Activated CD8-positive, alpha-beta memory T cell treated with anti-CD3 and anti-CD28 coated beads for 36 hours (primary cell): ENCODE measurements around the gene CHSY1. TPM values are rescaled to one million over a fixed set of nuclear protein-coding genes. Genes with fewer than 3 reads are reported as not detected.

Experiments used
- CTCF ChIA-PET: fragments of 350-600 bp; sonication (Branson Sonifier 250); formaldehyde crosslinking; loops from one replicate; lab custom pipeline; 2021; ENCODE audit warnings: antibody characterized with exemption; lab: Charles Lee
- POLR2A ChIA-PET: fragments of 350-600 bp; sonication (Branson Sonifier 250); formaldehyde crosslinking; loops from one replicate; lab custom pipeline; 2021; ENCODE audit warnings: antibody characterized with exemption; lab: Charles Lee
- total RNA-seq, 2 experiments: library from RNA; stranded (reverse); gene quantifications; one replicate each; pipeline ENCODE4 v1.2.3, GENCODE V29; 2021

Gene CHSY1
- total RNA-seq, 2 experiments from 2014 or later: 52.0 to 52.2 TPM

DNA sequence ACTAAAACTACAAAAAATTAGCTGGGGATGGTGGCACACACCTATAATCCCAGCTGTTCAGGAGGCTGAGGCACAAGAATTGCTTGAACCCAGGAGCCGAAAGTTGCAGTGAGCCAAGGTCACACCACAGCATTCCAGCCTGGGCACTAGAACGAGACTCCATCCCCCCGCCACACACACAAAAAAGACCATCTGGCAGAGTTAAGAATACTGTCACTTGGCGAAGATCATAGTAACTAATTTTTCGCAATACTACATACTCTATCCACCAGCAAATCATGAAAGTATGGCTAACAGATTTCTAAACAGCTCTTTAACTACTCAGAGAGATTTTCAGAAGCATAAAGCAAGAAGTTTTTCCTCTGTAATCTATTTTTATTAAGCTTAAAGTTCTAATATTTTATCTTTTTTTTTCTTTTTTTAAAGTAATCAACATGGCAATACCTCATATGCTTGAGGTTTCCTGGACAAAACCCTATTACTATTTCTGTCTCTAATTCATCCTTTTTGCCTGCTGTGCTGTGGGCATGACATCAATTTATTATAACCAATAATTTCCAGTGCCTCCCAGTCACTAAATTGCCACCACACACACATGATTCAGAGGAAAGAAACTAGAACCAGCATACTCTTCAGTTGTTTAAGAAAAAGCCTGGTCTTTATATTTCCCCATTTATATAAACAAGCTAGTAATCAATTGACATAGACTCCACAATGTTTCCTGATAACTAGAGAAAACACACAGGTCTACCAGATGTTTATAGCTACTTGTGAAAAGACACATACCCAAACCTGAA, 46.9 kb downstream of the CHSY1 start:
- CTCF ChIA-PET: interaction anchor here (0.9 to 2.7 kb wide), 7 partner anchors 37 to 117 kb away, joined by 3 to 20 read pairs (median 4); no protein-coding TSS in a partner anchor

DNA sequence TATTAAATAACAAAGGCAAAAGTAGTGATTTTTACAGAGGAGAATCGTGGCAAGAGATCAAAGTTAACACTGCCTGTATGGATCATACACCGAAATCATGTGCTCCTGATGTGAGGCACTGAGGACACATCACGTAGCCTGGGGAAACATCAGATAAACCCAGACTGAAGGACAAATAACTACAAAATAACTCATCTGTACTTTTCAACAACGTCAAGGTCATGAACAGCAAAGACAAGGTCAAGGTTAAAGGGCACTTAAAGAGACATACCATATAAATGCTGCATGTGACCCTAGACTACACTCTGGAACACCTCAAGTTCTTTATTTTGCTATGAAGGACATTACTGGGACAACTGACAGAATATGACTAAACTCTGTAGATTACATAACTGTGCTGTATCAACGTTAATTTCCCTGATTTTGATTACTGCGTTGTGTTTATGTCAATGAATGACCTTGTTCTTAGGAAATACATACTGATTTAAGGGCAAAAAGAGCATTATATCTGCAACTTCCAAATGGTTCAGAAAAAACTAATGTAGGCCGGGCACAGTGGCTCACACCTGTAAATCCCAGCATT, 48.1 kb downstream of the CHSY1 start:
- CTCF ChIA-PET: interaction anchor here (1.5 to 2.1 kb wide), 3 partner anchors 47 to 116 kb away, joined by 4 to 8 read pairs (median 4); no protein-coding TSS in a partner anchor
- POLR2A ChIA-PET: no interaction called here

More for the DNA sequence above, 46.9 kb downstream of the CHSY1 start:
- POLR2A ChIA-PET: interaction anchor here (0.6 to 1.7 kb wide), 7 partner anchors 16 to 603 kb away, joined by 3 to 13 read pairs (median 7); partner anchors contain the start of genes ASB7, CHSY1 and LINS1

DNA sequence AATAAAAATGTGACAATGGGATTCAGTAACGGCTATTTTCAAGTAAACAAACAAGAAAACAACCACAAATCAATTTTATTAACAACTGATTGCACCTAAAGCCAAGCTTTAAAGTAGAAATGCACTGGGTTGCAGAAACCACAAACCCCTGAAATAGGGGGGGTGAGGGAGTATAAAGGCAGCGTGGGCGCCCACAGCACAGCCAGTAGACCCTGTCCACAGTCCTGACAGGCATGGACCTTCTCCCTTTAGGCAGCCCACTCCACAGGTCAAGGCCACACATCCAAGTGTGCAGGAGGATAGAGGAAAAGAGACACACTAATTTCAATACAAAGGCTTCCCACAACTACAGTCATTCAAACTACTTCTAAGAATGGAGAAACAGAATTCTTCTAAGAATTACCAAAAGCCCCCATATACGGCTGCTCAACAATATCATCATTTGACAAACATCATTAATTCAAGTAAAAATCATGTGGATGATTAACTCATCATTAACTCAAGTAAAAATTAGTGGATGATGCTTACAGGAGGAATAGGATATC, 48.7 kb downstream of the CHSY1 start:
- POLR2A ChIA-PET: interaction anchor here (1.6 kb wide), 1 partner anchor 41 kb away, joined by 7 read pairs; no protein-coding TSS in a partner anchor
- CTCF ChIA-PET: no interaction called here

DNA sequence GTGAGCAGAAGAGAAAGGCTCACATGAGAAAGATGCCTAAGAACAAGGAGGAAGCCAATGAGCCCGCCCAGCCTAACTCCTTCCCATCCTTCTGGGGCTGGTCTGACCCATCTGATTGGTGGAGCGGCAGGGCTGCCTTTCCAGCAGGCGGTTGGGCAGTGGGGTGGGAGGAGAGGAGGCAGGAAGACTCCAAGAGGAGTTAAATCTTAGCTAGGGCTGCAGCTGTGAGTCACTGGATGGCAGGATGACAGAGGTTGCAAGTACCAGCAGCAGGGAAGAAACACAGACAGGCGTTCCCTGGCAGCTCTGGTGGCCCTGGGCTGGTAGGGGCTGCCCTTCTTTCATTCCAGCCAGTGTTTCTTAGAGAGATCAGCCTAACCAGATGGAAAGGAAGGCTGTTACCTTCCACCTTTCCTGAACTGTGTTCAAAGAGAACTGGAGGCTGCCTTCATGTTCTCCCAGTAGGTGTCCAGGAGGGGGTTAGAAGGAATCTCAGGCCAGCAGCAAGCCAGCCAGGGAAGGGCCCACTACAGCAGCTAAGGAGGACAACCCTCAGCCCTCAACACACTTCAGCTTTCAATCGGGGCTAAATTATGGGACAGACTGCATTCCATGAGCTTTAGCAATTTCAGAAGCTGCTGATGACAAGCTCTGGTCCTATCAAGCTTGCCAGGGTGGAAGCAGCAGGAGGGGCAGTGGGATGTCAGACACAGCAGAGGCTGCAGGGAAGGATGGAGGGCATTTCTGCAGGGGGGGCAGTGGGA, 50.3 kb downstream of the CHSY1 start:
- POLR2A ChIA-PET: interaction anchor here (1.6 to 1.7 kb wide), 2 partner anchors 43 to 51 kb away, joined by 6 to 7 read pairs; partner anchors contain the start of gene CHSY1
- CTCF ChIA-PET: interaction anchor here (1.0 kb wide), 1 partner anchor 51 kb away, joined by 4 read pairs; no protein-coding TSS in a partner anchor

DNA sequence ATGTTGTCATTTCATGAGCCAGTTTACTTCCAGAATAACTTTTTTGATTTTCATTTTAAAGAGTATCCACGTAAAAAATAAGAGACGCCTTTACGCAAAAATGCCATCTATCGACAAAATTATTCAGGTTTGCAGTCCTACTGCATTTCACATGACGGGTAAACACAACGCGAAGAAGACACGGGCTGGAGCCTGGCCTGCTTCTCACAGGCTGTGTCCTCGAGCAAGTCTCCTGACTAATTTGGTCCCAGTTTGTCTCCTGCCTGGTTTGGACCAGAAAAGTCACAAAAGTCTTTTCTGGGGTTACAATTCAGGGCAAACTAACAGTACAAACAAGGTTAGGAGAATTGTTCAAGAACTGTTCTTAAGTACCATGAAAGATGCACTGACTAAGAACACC, 51.7 kb downstream of the CHSY1 start:
- CTCF ChIA-PET: no interaction called here
- POLR2A ChIA-PET: no interaction called here

DNA sequence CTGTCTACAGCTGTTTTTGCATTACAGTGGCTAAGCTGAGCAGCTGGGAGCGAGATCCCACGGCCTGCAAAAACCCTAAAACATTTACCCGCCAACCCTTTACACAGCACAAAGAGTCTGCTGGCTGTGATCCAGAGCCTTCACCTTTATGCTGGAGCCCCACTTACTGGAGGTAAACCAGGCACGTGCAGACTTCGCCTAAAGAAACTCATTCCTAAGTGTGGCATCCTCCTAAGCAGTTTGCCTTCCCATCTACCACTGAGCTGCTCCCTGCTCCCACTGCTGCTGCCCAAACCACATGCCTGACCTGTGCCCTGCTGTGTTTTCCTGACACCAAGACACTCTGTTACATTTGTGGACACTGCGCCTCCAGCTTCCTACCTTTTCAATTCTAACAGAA, 53.0 kb downstream of the CHSY1 start:
- POLR2A ChIA-PET: no interaction called here
- CTCF ChIA-PET: interaction anchor here (1.4 kb wide), 1 partner anchor 43 kb away, joined by 4 read pairs; no protein-coding TSS in a partner anchor

DNA sequence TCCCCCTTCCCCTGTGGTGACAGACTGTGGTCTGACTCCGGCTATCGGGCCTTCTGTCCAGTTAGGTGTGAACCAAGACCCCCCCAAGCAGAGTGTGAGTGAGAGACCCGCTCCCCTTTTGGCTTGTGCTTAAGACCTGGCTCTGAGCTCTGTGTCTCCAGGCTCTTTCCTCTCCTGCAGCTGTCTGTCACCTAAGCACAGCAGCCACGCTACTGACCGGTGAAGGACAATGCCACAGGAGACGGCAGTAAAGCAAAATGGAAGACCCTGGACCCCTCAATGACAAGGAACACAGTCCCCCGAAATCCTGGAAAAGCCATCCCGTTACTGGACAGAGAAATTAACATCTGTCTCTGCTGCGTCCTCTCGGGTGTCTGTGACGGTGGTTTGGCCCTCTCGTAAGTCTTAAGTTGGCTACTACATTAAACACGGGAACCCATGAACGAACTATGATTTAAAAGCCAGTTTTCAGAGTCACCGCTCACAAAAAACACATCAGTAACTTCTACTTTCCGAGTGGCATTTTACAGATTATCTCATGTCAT, 53.7 kb downstream of the CHSY1 start:
- ChIA-PET CTCF (interaction anchor here (1.4 kb wide), 1 partner anchor 44 kb away, joined by 4 read pairs; no protein-coding TSS in a partner anchor), POLR2A (no interaction called here)

DNA sequence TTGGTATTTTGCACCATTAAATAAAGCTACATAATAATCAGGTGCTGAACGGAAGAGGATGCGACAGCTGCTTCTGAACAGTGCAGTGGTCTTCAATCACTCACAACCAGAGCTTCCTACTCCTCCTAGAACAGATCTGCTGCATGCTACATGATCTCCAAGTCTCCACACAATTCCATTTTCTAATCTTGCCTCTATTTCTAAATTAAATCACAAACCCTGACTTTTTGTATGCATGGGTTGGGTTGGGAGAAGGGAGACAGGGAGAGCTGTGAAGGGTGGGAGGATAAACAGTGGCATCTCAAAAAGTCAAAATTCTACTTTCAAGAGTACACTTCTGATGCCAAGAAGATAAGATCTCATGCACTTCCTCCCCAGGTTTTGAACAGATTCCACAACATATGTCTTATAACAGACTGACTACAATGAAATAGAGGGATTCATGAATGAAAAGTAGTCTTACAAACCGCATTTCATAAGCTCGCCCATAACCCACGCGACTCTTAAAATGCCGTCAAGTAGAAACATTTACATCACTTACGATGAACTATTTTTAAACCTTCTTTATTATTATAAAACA, 57.2 kb downstream of the CHSY1 start:
- CTCF ChIA-PET: no interaction called here
- POLR2A ChIA-PET: interaction anchor here (0.5 kb wide), 1 partner anchor 57 kb away, joined by 6 read pairs; the partner anchor contains the start of gene CHSY1

DNA sequence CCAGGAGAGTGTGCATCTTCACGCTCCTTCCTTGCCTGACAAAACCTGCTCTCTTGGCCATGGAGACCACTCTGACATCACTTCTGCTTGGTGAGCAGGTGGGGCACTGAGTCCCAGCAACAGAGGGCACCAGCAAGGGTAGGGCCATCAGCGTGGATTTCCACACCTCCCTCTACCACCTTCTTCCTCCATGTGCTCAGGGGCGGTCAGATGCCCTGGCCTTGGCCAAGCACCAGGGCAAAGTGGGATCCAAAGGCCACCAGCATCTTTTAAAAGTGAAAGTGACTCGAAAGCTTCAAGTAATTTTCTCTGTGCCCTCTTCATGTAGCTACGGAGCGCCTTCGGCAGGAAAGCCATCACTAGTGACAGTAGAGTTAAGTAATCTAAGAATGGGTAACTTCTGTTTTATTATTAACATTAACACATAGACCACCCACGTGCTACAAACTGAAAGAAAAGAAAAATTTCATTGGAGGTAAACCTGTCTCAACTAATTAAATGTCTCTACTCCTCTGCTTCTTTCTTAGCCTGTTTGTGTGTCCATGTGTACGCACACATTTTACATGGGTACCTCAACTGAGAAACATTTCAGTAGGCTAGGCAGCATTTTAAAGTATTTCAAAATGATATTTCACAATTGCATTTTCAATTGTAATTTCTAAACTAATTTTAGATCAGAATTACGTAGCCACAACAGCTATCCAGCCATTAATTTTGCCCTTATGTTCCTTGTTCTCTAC, 57.9 kb downstream of the CHSY1 start:
- POLR2A ChIA-PET: interaction anchor here (0.5 kb wide), 1 partner anchor 58 kb away, joined by 6 read pairs; the partner anchor contains the start of gene CHSY1
- CTCF ChIA-PET: no interaction called here

DNA sequence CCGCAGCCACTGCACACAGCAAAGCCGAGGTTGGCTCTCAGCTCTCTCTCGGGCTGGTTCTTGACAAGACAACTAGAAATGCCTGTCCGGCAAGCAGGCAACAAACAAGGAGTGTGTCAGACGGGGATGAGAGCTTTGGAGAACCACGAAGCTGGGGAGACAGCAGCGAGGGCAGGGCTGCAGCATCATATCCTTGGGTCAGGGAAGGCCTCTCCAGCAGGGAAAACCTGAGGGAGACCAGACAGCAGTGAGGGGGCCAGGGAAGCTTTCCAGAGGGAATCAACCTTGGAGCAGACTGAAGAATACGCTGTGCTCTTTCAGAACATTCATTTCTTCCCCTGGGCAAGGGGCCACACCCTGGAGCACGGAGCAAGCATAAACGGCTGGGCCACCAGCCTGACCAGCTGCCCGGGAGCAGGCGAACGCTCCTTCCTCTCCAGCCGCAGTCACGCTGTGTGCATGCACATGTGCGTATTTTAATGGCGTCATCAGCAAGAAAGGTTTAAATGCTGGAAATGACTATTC, 58.7 kb downstream of the CHSY1 start:
- ChIA-PET CTCF (interaction anchor here (1.5 kb wide), 1 partner anchor 59 kb away, joined by 4 read pairs; the partner anchor contains the start of gene CHSY1), POLR2A (no interaction called here)

DNA sequence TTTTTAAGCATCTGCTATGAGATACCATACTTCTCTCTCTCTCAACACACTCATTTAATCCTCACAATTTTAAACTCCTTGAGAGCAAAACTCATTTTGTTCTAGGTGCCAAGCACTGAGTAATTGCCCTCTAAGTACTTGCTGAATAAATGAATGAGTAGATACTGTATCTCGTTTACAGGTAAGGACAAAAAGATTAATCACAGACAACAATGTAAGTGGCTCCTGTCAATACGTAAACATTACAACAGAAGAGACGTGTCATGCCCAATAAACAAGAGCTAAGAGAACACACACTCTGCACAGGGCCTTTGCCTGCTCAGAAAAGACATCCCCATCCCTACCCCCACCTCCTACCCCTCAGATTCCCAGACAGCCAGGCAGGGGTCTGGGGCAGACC, 59.8 kb downstream of the CHSY1 start:
- CTCF ChIA-PET: interaction anchor here (0.7 to 1.5 kb wide), 2 partner anchors 60 to 416 kb away, joined by 3 to 4 read pairs; partner anchors contain the start of gene CHSY1
- POLR2A ChIA-PET: interaction anchor here (0.8 kb wide), 1 partner anchor 47 kb away, joined by 3 read pairs; no protein-coding TSS in a partner anchor

DNA sequence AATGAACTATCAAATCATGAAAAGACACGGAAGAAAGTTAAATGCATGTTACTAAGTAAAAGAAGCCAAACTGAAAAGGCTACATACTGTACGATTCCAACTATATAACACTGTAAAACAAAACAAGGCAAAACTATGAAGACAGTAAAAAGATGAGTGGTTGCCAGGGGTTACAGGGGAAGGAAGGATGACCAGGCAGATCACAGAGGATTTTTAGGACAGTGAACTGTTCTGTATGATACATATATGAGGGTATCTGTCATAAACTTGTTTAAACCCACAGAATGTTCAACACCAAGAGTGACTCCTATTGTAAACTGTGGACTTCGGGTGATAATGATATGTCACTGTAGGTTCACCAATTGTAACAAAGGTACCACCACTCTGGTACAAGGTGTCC, 60.6 kb downstream of the CHSY1 start:
- POLR2A ChIA-PET: no interaction called here
- CTCF ChIA-PET: no interaction called here

DNA sequence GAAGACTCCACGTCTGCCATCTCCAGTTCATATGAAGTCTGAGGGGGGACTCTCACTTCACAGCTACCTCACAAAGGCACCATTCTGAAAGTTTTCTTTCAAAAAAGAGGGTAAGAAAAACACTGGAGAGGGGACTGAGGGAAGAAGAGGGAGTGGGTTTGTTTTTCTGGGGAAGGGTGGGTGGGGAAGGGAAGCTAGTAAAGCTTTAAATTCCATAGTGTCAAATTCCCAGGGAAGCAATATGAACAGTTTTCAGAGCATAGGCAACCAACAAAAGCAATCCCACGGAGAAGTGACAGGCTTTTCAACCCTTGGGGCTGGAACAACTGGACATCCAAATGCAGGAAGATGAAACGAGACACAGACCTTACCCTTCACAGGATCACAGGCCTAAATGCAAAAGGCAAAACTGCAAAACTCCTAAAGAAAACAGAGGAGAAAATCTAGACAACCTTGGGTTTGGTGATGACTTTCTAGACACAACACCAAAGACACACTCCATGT, 61.7 kb downstream of the CHSY1 start:
- ChIA-PET CTCF (interaction anchor here (1.1 kb wide), 1 partner anchor 26 kb away, joined by 3 read pairs; no protein-coding TSS in a partner anchor), POLR2A (no interaction called here)

DNA sequence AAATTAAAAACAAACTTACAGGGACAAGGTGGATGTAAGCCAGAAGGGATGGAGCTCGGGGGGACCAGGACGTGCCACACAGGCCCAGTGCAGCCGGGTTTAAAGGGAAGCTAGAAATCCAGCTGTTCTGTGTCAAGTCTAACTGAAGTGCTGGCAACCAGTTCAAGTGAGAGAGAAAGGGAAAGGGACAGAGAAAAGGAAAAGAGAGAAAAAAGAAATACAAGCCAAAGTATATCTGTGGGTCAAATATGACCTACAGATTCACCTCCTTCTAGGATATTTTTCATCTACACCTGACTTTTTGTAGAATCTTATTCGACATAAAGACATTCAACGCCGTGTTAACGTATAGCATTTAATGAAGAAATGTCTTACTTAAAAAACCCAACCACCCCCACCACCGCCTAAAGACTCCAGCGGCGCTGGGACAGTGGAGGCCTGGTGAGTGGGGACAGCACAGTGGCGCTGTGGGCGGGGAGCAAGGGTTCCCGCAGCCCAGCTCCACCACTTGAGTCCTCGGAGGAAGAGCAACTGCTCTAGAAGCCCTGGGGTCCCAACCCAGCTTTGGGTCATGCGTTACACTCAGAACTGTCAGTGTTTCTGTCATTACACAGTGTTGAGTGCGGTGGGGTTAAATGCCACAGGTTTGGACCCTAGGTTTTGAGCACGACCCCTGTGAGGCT, 62.3 kb downstream of the CHSY1 start:
- CTCF ChIA-PET: interaction anchor here (0.6 to 1.1 kb wide), 2 partner anchors 22 to 26 kb away, joined by 3 read pairs; no protein-coding TSS in a partner anchor
- POLR2A ChIA-PET: no interaction called here

DNA sequence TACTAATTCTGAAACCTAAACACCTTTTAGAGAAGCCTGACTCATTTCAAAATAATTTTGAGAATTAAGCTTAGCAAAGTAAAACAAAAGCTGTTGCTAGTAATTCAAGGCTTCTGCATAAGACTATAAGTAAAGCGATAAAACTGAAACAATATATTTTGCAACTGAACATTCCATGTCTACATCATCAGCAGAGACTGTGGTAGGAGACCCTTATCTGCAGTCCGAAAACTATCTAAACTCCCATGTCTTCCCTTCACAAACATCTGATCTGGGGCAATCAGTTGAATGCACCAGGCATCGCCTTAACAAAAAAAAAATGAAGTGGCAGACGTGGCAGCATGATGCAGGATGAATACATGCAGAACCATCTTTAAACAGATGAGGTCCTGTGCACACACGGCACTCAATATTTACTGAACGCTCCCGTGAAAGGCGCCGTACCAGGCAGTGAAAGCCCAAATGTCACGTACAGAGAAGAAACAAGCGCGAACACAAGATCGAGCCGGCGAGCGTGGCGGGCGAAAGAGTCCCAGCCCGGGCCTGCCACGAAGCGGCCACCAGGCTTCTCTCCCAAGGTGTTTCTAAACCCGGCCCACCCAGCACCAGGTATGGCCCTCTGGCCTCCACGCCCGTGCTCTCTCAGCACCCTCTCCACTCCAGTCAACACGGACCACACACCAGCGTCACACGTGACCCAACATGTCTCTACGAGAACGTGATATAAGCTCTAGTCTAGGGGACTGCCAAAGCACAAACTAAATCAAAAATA, 63.0 kb downstream of the CHSY1 start:
- POLR2A ChIA-PET: interaction anchor here (1.0 kb wide), 1 partner anchor 17 kb away, joined by 7 read pairs; no protein-coding TSS in a partner anchor
- CTCF ChIA-PET: interaction anchor here (0.6 to 1.1 kb wide), 3 partner anchors 27 to 455 kb away, joined by 3 read pairs; no protein-coding TSS in a partner anchor
